Nephron progenitor cell (in vitro differentiated cells): ENCODE results near the gene CMIP.
A peak's percentile ranks its signal among the peaks of the same experiment; 100 is the strongest.

ENCODE experiments used
- DNase-seq: peaks from one replicate; pipeline ENCODE4 v3.0.0; 2021
- H3K27ac Mint-ChIP-seq: 2 replicates; pipeline ENCODE4 v1.8.0; 2021; ENCODE audit warnings: mild to moderate bottlenecking, moderate library complexity, mixed read lengths
- H3K27me3 Mint-ChIP-seq: 2 replicates; pipeline ENCODE4 v1.8.0; 2021; ENCODE audit warnings: mild to moderate bottlenecking, low read depth, mixed read lengths; ENCODE audit not compliant: poor library complexity
- H3K36me3 Mint-ChIP-seq: 2 replicates; pipeline ENCODE4 v1.8.0; 2021; ENCODE audit warnings: low read depth, mixed read lengths
- H3K4me1 Mint-ChIP-seq: 2 replicates; pipeline ENCODE4 v1.8.0; 2021; ENCODE audit warnings: mixed read lengths
- H3K4me3 Mint-ChIP-seq: 2 replicates; pipeline ENCODE4 v1.8.0; 2021; ENCODE audit warnings: mild to moderate bottlenecking, moderate library complexity, mixed read lengths
- H3K9me3 Mint-ChIP-seq: 2 replicates; pipeline ENCODE4 v1.8.0; 2021; ENCODE audit warnings: mild to moderate bottlenecking, moderate library complexity, mixed read lengths
- TF ChIP-seq, protein P1 (sequence below): fragments of 200-600 bp; sonication (generic); IDR thresholded peaks from 2 replicates; pipeline ENCODE4 v1.5.0; 2021; ENCODE audit warnings: antibody characterized with exemption

CMIP gene

DNA sequence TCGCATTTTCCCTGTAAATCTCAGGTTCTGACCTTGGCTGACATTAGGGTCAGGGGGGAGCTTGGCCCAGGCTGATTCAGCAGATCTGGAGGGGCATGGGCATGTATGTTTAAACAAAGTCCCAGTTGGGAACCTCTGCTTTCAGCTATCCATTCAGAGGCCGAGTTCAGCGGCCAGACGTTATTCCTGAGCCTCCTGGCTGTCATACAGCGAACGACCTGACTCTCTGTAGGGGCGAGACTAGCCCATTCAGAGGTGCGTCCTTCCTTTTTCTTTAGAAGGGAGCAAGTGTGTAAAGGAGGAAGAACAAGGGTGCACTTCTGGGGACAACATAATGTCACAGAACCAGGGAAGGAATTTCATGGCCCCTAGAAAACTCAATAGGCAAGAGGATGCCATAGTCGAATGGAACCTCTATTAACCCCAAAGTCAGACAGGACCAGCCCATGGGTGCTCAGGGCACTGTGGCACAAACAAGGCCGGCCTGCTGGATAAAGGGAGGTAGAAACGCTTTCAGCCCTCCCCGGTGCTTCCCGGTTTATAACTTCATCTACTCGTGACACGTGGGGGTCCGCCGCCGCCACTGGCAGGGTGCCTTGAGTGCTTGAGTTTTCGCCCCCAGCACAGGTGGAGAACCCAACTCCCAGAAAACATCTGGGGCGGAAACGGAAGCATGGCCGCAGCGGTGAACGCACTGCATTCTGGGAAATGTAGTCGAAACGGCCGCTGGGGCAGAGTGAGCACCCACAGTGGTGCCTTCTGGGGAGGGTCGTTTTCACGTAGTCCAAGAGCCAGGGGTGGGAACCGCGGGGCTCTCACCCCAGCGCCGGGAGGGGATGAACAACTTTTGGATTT is 301.3 kb downstream of the CMIP start:
- peak; percentile 62 for DNase-seq
- Mint-ChIP-seq H3K27me3 (peaks cover 12% of the 10 kb centered on the region), H3K27ac (no peak overlapping the region), H3K9me3 (no peaks in the 10 kb centered on the region), H3K4me1 (peaks cover 31% of the 10 kb centered on the region), H3K36me3 (no peaks in the 10 kb centered on the region), H3K4me3 (peak overlapping the region; percentile 77)
- TF ChIP-seq, protein P1, sequence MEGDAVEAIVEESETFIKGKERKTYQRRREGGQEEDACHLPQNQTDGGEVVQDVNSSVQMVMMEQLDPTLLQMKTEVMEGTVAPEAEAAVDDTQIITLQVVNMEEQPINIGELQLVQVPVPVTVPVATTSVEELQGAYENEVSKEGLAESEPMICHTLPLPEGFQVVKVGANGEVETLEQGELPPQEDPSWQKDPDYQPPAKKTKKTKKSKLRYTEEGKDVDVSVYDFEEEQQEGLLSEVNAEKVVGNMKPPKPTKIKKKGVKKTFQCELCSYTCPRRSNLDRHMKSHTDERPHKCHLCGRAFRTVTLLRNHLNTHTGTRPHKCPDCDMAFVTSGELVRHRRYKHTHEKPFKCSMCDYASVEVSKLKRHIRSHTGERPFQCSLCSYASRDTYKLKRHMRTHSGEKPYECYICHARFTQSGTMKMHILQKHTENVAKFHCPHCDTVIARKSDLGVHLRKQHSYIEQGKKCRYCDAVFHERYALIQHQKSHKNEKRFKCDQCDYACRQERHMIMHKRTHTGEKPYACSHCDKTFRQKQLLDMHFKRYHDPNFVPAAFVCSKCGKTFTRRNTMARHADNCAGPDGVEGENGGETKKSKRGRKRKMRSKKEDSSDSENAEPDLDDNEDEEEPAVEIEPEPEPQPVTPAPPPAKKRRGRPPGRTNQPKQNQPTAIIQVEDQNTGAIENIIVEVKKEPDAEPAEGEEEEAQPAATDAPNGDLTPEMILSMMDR: no peak

DNA sequence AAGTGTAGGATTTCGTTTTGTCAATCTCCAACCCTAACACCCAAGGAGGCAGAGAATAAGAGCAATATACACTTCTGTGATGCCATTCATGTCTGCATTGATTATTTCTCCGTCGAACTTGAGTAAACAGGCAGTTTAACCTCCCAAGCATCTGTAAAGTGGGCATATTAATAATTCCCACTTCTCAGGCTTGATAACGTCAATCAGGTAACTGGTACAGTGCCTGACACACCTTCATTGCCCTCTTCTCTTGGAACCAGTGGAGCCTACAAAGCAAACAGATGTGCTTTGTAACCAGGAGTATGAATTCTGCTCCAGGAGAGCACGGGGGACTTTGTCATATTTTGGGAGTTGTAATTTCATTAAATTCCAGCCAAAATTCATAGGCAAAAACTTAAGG is 302.0 kb downstream of the CMIP start:
- peaks cover 12% of the 10 kb centered on the region for H3K27me3 Mint-ChIP-seq
- no peak overlapping the region for H3K27ac Mint-ChIP-seq
- H3K4me3 Mint-ChIP-seq: peak overlapping the region; percentile 77
- DNase-seq: no peak
- no peaks in the 10 kb centered on the region for H3K36me3 Mint-ChIP-seq
- no peaks in the 10 kb centered on the region for H3K9me3 Mint-ChIP-seq
- H3K4me1 Mint-ChIP-seq: peaks cover 37% of the 10 kb centered on the region
- TF ChIP-seq, protein P1: no peak

DNA sequence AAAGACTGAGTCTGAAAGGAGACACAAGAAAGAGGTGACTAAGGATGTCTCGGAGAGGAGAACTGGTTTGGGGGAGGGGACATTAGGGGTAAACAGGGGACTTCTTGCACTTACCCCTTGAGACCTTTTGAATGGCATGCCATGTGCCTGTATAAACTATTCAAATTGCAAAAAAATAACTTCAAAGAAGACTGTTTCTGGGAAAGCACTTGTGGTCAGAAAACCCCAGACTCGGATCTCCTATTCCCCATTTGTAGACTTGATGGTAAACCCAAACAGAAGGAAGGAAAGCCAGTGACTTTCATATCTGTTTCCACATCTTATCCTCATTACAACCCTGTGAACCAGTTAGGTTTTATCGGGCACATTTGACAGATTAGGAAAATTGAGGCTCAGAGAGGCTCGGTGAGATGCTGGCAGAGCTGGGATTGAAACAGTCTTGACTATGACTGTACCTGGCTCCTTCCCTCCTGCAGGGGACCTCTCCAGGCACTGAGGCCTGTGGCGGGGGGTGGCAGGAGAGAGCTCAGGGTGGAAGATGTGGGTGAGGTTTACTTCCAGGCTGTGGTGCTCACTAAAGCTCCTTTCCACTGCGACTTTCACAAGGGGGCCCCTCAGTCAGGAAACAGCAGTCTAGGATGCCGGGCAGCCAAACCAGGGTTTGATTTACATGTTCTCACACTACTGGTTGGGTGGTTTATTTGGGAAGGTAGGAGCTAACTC is 304.0 kb downstream of the CMIP start:
- H3K36me3 Mint-ChIP-seq: no peaks in the 10 kb centered on the region
- no peaks in the 10 kb centered on the region for H3K9me3 Mint-ChIP-seq
- peak overlapping the region; percentile 35 for H3K4me3 Mint-ChIP-seq
- H3K27ac Mint-ChIP-seq: no peak overlapping the region
- H3K27me3 Mint-ChIP-seq: peaks cover 12% of the 10 kb centered on the region
- TF ChIP-seq, protein P1: no peak
- H3K4me1 Mint-ChIP-seq: peaks cover 52% of the 10 kb centered on the region
- peak; percentile 26 for DNase-seq

DNA sequence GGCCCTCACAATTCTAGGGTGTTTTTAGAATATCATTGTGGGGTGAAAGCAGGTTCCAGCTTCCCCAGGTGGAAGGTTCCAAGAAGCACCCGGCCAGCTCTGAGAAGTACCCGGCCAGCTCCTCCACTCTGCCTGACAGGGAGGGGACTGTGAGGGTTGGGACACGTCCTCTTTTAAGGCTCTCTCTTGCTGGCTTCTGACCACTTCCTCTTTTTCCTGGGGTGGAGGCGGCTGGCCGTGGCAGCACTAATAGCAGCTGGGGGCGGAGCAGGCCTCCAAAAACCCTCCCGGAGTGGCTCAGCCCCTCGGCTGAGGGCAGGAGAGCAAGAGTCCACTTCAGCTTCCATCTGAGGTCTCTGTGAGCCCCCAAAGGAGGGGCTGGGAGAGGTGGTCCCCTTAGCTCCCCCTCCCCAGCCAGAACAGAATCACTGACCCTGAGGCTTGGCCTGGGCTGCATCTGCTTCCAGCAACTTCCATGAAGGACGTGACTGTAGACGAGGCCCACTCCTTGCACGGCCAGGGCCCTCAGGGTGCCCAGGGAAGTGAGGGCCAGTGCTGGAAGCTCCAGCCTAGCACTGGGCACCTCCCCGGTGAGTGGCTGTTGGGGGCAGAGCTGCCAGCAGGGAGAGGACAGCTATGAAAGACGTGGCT is 307.7 kb downstream of the CMIP start:
- Mint-ChIP-seq H3K4me3 (no peak overlapping the region), H3K27me3 (peaks cover 4% of the 10 kb centered on the region), H3K36me3 (no peaks in the 10 kb centered on the region), H3K27ac (no peak overlapping the region), H3K4me1 (peaks cover 57% of the 10 kb centered on the region), H3K9me3 (peaks cover 11% of the 10 kb centered on the region)
- no peak for DNase-seq
- TF ChIP-seq, protein P1: no peak

DNA sequence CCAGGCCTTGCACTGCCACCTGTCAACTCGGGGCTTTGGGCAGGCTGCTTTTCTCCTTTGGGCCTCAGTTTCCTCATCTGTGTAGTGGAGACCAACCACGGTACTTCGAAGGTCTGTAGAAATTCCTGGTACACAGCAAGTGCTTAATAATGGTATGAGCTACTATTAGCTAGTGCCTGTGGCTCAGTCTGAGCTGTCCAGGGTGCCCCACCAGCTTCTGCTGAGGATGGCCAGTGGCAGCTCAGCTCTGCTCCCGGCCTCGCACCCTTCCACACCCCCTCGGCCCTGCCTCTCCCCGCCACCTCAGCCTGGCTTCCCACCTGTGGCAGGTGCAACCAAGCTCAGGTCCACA is 308.2 kb downstream of the CMIP start:
- Mint-ChIP-seq H3K36me3 (no peaks in the 10 kb centered on the region), H3K4me3 (no peak overlapping the region), H3K9me3 (peaks cover 16% of the 10 kb centered on the region), H3K27ac (no peak overlapping the region), H3K4me1 (peaks cover 57% of the 10 kb centered on the region), H3K27me3 (peaks cover 4% of the 10 kb centered on the region)
- TF ChIP-seq, protein P1: no peak
- no peak for DNase-seq
